ENCODE results near the gene GPR15.

Gene GPR15

DNA sequence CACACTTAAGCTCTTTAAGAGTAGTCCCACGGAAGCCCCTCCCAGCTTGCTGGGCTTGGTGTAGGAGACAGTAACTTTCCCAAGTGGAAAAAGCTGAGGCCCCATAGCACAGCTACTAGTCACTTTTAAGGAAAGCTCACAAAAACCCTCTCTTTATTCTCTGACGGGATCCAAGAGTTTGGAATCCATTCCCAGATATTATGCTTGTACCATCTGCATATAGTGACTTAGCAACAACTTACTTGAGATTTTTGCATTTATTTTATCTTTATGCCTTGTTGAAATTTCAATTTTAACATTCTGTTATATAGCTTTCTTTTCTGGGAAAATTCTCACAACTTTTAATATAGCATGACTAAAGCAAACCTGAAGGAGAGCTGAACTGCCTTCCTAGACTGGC lies 19.5 kb downstream of the GPR15 start:
- WGBS, result 93% methylated on average over 2 of the region's 2 CpGs
- H3K4me3 ChIP-seq (ENCODE audit: low read length), result no peak overlapping the region
- no peaks in the 10 kb centered on the region for H3K36me3 ChIP-seq (ENCODE audit: insufficient read depth, low read length)
- H3K4me1 ChIP-seq (ENCODE audit: insufficient read depth, low read length), result no peaks in the 10 kb centered on the region
- no peaks in the 10 kb centered on the region for H3K27me3 ChIP-seq (ENCODE audit: insufficient read depth, low read length)
- no peak overlapping the region for H3K9ac ChIP-seq (ENCODE audit: low read depth, low read length)
- H3K9me3 ChIP-seq (ENCODE audit: insufficient read depth, low read depth, low read length), result no peaks in the 10 kb centered on the region
- no peak overlapping the region for H3K27ac ChIP-seq (ENCODE audit: low read depth, low read length)

GRCh38 chr3:98551754-98552153 lies 20.0 kb downstream of the GPR15 start:
- Histone ChIP-seq H3K27me3 (ENCODE audit: insufficient read depth, low read length) (no peaks in the 10 kb centered on the region), H3K4me3 (ENCODE audit: low read length) (no peak overlapping the region), H3K9me3 (ENCODE audit: insufficient read depth, low read depth, low read length) (no peaks in the 10 kb centered on the region), H3K36me3 (ENCODE audit: insufficient read depth, low read length) (no peaks in the 10 kb centered on the region), H3K9ac (ENCODE audit: low read depth, low read length) (no peak overlapping the region), H3K4me1 (ENCODE audit: insufficient read depth, low read length) (no peaks in the 10 kb centered on the region), H3K27ac (ENCODE audit: low read depth, low read length) (no peak overlapping the region)
- WGBS, result 86% methylated on average over 3 of the region's 3 CpGs

GRCh38 chr3:98552232-98553020 lies 20.6 kb downstream of the GPR15 start:
- no peaks in the 10 kb centered on the region for H3K27me3 ChIP-seq (ENCODE audit: insufficient read depth, low read length)
- no peak overlapping the region for H3K9ac ChIP-seq (ENCODE audit: low read depth, low read length)
- 81% methylated on average over 4 of the region's 4 CpGs for WGBS
- H3K9me3 ChIP-seq (ENCODE audit: insufficient read depth, low read depth, low read length), result no peaks in the 10 kb centered on the region
- H3K4me1 ChIP-seq (ENCODE audit: insufficient read depth, low read length), result no peaks in the 10 kb centered on the region
- no peaks in the 10 kb centered on the region for H3K36me3 ChIP-seq (ENCODE audit: insufficient read depth, low read length)
- H3K4me3 ChIP-seq (ENCODE audit: low read length), result no peak overlapping the region
- H3K27ac ChIP-seq (ENCODE audit: low read depth, low read length), result no peak overlapping the region

GRCh38 chr3:98553021-98553563 lies 21.3 kb downstream of the GPR15 start:
- Histone ChIP-seq H3K9ac (ENCODE audit: low read depth, low read length) (no peak overlapping the region), H3K27me3 (ENCODE audit: insufficient read depth, low read length) (no peaks in the 10 kb centered on the region), H3K27ac (ENCODE audit: low read depth, low read length) (no peak overlapping the region), H3K9me3 (ENCODE audit: insufficient read depth, low read depth, low read length) (no peaks in the 10 kb centered on the region), H3K4me1 (ENCODE audit: insufficient read depth, low read length) (no peaks in the 10 kb centered on the region), H3K4me3 (ENCODE audit: low read length) (no peak overlapping the region), H3K36me3 (ENCODE audit: insufficient read depth, low read length) (no peaks in the 10 kb centered on the region)
- 94% methylated on average over 5 of the region's 6 CpGs for WGBS

DNA sequence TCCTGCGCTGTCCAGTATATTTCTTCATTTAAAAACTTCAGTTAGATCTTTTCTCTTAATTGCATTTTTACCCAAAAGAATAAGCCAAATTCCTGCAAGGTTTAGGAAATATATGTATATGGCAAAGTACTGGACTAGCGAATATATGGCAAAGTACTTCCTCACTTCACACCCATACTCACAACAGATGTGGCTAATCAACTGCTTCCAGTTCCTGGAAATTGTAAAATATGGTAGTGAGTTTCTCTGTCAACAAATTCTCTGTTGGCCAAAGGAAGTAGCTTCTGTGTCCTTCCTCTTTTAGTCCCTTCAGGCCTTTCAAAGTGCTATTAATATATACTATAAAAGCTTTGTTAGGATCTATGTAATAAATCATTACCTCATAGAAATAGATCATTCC lies 22.0 kb downstream of the GPR15 start:
- Histone ChIP-seq H3K27me3 (ENCODE audit: insufficient read depth, low read length) (no peaks in the 10 kb centered on the region), H3K36me3 (ENCODE audit: insufficient read depth, low read length) (no peaks in the 10 kb centered on the region), H3K9ac (ENCODE audit: low read depth, low read length) (no peak overlapping the region), H3K4me1 (ENCODE audit: insufficient read depth, low read length) (no peaks in the 10 kb centered on the region), H3K9me3 (ENCODE audit: insufficient read depth, low read depth, low read length) (no peaks in the 10 kb centered on the region), H3K27ac (ENCODE audit: low read depth, low read length) (no peak overlapping the region), H3K4me3 (ENCODE audit: low read length) (no peak overlapping the region)
- 95% methylated on average over 1 of the region's 2 CpGs for WGBS

- no peaks in the 10 kb centered on the region for H3K27me3 ChIP-seq (ENCODE audit: insufficient read depth, low read length)
- no peak overlapping the region for H3K9ac ChIP-seq (ENCODE audit: low read depth, low read length)
- no peaks in the 10 kb centered on the region for H3K36me3 ChIP-seq (ENCODE audit: insufficient read depth, low read length)
- H3K4me1 ChIP-seq (ENCODE audit: insufficient read depth, low read length), result no peaks in the 10 kb centered on the region
- no peak overlapping the region for H3K27ac ChIP-seq (ENCODE audit: low read depth, low read length)
- H3K4me3 ChIP-seq (ENCODE audit: low read length), result no peak overlapping the region
- no peaks in the 10 kb centered on the region for H3K9me3 ChIP-seq (ENCODE audit: insufficient read depth, low read depth, low read length)
- 93% methylated on average over 1 of the region's 2 CpGs for WGBS
Measured at GRCh38 chr3:98554580-98554979, 22.8 kb downstream of the GPR15 start.

- Histone ChIP-seq H3K27me3 (ENCODE audit: insufficient read depth, low read length) (no peaks in the 10 kb centered on the region), H3K4me1 (ENCODE audit: insufficient read depth, low read length) (no peaks in the 10 kb centered on the region), H3K4me3 (ENCODE audit: low read length) (no peak overlapping the region), H3K9ac (ENCODE audit: low read depth, low read length) (no peak overlapping the region), H3K9me3 (ENCODE audit: insufficient read depth, low read depth, low read length) (no peaks in the 10 kb centered on the region), H3K36me3 (ENCODE audit: insufficient read depth, low read length) (no peaks in the 10 kb centered on the region), H3K27ac (ENCODE audit: low read depth, low read length) (no peak overlapping the region)
- 82% methylated on average over 4 of the region's 4 CpGs for WGBS
Measured at GRCh38 chr3:98555025-98555379, 23.2 kb downstream of the GPR15 start.

- Histone ChIP-seq H3K36me3 (ENCODE audit: insufficient read depth, low read length) (no peaks in the 10 kb centered on the region), H3K9me3 (ENCODE audit: insufficient read depth, low read depth, low read length) (no peaks in the 10 kb centered on the region), H3K4me3 (ENCODE audit: low read length) (no peak overlapping the region), H3K27me3 (ENCODE audit: insufficient read depth, low read length) (no peaks in the 10 kb centered on the region), H3K4me1 (ENCODE audit: insufficient read depth, low read length) (no peaks in the 10 kb centered on the region), H3K27ac (ENCODE audit: low read depth, low read length) (no peak overlapping the region), H3K9ac (ENCODE audit: low read depth, low read length) (no peak overlapping the region)
- WGBS, result 97% methylated on average over 6 of the region's 7 CpGs
Measured at GRCh38 chr3:98556164-98557130, 24.7 kb downstream of the GPR15 start.

DNA sequence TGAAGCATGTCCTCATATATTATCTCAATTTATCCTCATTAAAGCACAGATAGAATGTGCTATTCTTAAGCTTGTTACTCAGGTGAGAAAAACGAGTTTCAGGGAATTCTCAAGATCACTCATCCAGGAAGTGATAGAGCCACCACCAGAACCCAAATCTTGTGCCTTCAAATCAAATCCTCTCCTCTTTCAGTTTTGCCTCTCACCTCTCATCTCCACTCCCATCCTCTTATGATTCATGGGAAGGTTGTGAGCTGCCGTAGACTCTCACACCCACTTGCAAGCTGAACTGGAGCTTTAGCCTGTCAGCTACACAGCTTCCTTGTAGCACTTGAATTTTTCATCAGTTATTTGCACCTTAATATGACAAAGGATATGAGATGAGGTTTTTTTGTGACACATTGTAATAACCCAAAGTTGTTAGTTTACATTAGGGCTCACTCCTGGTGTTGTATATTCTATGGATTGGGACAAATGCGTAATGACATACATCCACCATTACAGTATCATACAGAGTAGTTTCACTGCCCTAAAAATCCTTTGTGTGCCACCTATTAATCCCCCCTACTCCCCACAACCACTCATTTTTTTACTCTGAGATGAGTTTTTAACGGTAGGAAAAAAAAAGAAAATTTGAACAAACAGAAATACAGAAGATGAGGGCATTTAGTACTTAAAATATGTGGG lies 25.7 kb downstream of the GPR15 start:
- Histone ChIP-seq H3K27me3 (ENCODE audit: insufficient read depth, low read length) (no peaks in the 10 kb centered on the region), H3K4me3 (ENCODE audit: low read length) (no peak overlapping the region), H3K36me3 (ENCODE audit: insufficient read depth, low read length) (no peaks in the 10 kb centered on the region), H3K9me3 (ENCODE audit: insufficient read depth, low read depth, low read length) (no peaks in the 10 kb centered on the region), H3K9ac (ENCODE audit: low read depth, low read length) (no peak overlapping the region), H3K4me1 (ENCODE audit: insufficient read depth, low read length) (no peaks in the 10 kb centered on the region), H3K27ac (ENCODE audit: low read depth, low read length) (no peak overlapping the region)
- 93% methylated on average over 3 of the region's 4 CpGs for WGBS

DNA sequence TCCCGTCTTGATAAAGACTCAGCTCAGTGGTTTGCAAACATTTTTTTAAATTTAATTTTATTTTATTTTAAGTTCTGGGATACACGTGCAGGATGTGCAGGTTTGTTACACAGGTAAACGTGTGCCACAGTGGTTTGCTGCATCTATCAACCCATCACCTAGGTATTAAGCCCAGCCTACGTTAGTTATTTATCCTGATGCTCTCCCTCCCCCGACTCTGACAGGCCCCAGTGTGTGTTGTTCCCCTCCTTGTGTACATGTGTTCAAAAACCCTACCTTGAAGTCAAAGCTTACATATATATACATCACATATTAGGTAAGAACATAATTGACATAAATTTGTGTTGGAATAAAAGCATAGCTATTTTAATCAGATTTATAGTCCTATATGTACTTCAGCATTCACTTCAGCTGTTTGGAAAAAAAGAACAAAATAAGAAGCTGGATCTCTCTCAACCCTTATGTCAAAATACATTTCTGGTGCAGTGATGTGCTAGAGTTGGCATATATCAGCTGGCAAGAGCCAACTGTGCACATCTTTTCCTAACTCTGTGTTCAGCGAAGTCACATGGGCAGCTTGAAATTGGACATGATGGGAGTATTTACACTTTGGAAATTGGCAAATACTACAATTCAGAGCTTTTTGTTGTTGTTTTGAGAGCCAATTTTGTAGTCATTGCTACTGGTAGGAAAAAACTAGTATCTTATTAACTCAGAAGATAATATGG lies 26.5 kb downstream of the GPR15 start:
- WGBS, result 91% methylated on average over 5 of the region's 6 CpGs
- Histone ChIP-seq H3K27me3 (ENCODE audit: insufficient read depth, low read length) (no peaks in the 10 kb centered on the region), H3K4me3 (ENCODE audit: low read length) (no peak overlapping the region), H3K36me3 (ENCODE audit: insufficient read depth, low read length) (no peaks in the 10 kb centered on the region), H3K4me1 (ENCODE audit: insufficient read depth, low read length) (no peaks in the 10 kb centered on the region), H3K27ac (ENCODE audit: low read depth, low read length) (no peak overlapping the region), H3K9ac (ENCODE audit: low read depth, low read length) (no peak overlapping the region), H3K9me3 (ENCODE audit: insufficient read depth, low read depth, low read length) (no peaks in the 10 kb centered on the region)
